A172 (cell line): ENCODE data around the gene DENND1C. TPM values are rescaled to one million over a fixed set of nuclear protein-coding genes. Genes with fewer than 3 reads are reported as not detected.
"Not testable (repeated sequence)": the region's sequence is repeated elsewhere in the genome, so short reads cannot be mapped to it uniquely, and the experiment has no call there.

Source experiments
- DNase-seq: peaks from one replicate; pipeline ENCODE4 v3.0.0-alpha.2; 2015; ENCODE audit warnings: low spot score
- total RNA-seq: library from RNA; depleted of rRNA; stranded (reverse); fragments of >200 nt; shearing (Covaris generic); gene quantifications from 2 replicates; pipeline ENCODE4 v1.2.3, GENCODE V29; 2014

Gene DENND1C
- total RNA-seq, 1 experiment from 2014 or later = not detected

- DNase-seq = peak; percentile 30
Measured at GRCh38 chr19:6457958-6458694, 23.5 kb downstream of the DENND1C start.

DNA sequence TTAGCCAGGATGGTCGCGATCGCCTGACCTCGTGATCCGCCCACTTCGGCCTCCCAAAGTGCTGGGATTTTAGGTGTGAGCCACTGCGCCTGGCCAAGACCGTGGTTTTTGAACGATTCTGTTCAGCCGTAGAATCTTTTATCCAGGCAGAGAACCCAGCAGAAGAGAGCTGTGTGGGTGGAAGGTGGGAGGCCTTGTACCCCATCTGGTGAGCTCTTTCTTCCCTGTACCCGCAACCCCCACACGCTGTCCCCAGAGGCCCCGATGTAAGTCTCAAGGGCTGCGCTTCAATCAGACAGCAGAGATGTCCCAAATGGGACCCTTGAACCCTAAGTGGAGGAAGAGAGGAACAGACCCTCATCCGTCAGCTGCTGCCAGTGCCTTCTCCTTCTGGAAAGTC, 25.7 kb downstream of the DENND1C start:
- no peak for DNase-seq

DNA sequence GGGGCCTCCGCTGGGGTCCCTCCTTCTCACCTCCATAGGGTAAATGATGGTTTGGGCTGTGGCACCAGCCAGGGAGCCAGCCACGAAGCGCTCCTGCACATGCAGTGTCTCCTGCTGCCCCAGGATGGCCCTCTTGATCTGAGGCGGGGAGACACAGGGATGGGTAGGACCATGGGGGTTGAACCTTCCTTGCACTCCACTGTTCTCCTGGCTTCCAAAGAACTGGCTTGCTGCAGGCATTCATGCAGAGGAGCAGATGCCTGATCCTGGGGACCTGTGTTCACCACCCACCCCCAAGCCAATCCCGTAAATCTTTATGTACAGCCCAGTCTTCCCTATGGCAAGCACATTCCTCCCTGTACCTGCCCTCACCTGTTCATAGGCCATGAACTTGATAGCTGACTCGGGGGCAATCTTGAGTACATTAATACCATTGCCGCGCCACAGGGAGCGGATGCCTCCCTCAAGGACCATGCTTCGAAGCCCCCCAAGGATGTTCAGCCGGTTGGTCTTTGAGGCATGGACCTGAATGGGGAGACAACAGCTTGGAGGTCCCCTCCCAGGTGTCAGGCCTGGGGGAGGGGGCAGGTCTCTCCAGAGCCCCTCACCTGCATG, 27.5 kb downstream of the DENND1C start:
- DNase-seq = no peak

GRCh38 chr19:6452899-6453298, 28.7 kb downstream of the DENND1C start:
- DNase-seq = no peak

DNA sequence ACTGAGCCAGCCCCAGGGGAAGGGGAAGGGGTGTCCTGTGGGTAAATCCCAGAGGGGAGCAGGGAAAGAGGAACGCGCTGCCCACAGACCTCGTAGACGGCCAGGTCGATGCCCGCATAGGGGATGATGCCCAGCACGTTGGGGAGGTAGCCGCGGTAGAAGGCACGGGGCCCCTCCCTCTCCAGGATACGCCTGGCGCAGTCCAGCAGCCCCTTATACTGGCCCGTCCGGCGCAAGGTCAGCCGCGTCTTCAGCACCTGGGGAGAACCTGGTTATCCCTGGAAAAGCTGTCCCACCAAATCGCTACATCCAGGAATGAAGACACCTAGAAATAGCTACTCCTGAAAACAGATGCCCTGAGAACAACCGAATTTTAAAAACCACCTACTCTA, 29.4 kb downstream of the DENND1C start:
- DNase-seq = no peak

DNA sequence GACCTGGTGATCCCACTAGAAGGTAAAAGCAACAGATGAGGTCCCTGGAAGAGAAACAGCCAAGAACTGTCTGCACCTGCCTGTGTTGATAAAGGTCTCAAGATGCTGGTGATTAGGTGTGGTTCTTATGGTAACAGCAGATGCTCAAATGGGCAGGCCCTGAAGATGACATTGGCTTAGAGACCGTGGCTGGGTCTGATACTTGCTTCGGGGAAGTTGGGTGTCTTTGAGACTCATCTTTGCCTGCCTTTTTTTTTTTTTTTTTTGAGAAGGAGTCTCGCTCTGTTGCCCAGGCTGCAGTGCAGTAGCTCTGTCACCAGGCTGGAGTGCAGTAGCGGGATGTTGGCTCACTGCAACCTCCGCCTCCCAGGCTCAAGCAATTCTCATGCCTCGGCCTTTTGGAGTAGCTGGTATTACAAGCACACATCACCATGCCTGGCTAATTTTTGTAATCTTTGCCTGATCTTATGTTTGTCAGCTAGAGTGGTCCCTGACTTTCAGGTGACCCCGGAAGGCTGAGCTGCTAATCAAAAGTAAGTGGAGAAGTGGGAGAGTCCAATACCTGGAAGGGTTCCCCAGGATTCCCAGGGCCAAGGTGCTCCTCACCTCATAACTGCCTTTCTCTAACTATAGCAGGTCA, 29.9 kb downstream of the DENND1C start:
- DNase-seq = no peak

DNA sequence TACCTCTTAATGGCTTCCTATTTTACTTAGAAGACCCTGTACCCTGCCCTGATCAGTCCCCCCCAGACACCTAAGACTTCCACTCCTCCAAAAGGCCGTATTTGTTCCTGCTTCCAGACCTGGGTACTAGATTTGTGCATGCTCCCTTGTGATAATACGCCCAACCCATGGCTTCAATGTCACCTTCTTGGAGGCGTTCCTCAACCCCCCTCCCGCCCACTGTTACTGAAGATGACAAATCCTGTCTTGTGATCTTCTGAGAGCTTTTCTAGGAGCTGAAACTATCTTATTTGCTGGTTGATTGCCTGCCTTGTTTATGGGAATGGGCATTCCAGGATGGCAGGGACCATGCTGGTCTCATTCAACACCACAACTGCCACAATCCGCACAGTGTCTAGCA, 31.4 kb downstream of the DENND1C start:
- DNase-seq = no peak

DNA sequence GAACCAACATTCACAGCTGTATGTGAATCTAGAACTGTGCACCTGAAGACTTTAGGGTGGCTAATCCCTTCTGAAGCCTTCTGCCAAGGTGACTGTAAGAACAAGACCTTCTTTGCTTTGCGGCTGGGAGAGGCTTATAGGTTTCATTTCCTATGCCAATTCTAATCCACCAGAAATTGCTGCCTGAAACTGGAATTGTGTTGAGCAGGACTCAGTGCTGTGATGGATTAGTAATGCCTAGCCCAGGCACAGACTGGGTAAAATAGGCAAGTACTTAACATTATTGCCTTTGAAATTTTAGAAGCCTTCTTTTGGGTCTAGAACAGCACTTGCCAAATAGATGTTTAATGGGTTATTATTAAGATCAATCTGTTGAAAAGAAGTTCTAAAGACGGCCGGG, 33.5 kb downstream of the DENND1C start:
- DNase-seq = no peak

GRCh38 chr19:6446452-6446851, 35.1 kb downstream of the DENND1C start:
- no peak for DNase-seq

DNA sequence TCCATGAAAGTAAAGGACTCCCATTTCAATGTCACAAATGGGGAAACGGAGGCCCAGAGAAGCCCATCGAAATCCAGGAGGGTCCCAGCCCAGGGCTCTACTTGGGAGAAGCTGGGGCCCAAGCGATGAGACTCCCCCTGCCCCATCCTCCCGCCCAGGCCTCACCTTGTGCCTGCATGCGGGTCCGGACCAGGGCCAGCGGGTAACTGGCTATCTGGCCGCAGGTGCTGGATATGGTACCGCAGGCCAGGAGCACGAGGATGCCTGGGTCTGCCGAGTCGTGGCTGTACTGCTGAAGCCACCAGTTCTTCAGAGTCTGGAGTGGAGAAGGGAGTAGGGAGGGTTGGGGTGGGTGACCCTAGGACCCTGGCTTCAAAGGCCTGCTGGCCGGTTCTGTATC, 37.6 kb downstream of the DENND1C start:
- no peak for DNase-seq

- no peak for DNase-seq
Measured at GRCh38 chr19:6442087-6442688, 39.4 kb downstream of the DENND1C start.

DNA sequence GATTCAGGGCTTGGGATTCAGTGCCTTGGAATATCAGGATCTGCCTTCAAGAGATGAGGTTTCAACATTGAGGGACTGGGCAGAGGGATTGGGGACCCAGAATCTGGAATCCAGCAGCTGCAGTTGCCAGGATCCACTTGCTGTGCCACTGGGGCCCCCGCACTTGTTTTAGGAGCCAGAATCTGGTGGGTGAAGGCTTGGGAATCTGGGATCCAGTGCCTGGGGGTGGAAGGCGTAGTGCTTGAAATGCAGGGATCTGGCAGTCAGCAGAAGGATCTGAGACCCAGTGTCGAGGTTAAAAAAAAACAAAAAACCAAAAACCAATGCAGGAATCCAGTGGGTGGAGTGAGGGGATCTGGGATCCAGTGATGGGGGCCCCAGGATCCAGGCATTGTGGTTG, 40.7 kb downstream of the DENND1C start:
- DNase-seq = no peak

- DNase-seq = no peak
Measured at GRCh38 chr19:6439743-6440142, 41.8 kb downstream of the DENND1C start.

- no peak for DNase-seq
Measured at GRCh38 chr19:6433663-6434062, 47.9 kb downstream of the DENND1C start, which contains the start of gene SLC25A41. Gene SLC25A41, minus strand, starts transcription at chr19:6433763. Its CDS starts 70 bp downstream, at chr19:6433693.

DNA sequence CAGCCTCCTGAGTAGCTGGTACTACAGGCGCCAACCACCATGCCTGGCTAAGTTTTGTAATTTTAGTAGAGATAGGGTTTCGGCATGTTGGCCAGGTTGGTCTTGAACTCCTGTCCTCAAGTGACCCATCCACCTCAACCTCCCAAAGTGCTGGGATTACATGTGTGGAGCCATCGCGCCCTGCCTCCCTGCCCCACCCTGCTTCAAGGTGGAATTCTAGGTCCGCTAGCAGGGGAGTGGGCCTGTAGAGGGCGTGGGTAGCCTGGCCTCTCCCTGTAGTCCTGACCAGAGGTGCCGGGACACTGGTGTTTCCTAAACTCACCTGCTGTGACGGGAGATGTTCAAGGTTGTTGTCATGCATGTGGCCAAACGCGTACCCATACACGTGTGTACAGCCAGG, 48.4 kb downstream of the DENND1C start:
- no peak for DNase-seq

- no peak for DNase-seq
Measured at GRCh38 chr19:6431891-6432290, 49.7 kb downstream of the DENND1C start.

GRCh38 chr19:6429419-6430221, 52.0 kb downstream of the DENND1C start:
- no peak for DNase-seq

GRCh38 chr19:6428692-6429418, 52.7 kb downstream of the DENND1C start:
- not testable (repeated sequence) for DNase-seq

DNA sequence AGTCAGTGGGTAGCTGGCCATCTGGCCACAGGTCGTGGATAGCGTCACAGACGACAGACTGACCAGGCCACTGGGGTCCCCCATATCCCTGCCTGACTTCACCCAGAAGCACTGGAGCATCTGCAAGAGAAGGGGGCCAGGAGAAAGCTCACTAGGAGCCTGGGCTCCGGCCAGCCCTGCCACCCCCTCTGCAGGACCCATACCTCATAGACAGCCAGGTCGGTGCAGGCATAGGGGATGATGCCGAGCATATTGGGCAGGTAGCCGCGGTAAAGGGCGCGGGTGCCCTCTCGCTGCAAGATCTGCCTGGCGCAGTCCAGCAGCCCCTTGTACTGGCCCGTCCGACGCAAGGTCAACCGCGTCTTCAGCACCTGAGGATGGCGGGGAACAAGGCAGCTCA, 54.5 kb downstream of the DENND1C start:
- no peak for DNase-seq

GRCh38 chr19:6425732-6426620, 55.6 kb downstream of the DENND1C start:
- DNase-seq = no peak
